HG02798 (cell line): ENCODE measurements around the gene REXO1.

Source experiments
- ATAC-seq: cut with Tn5 transposase; IDR thresholded peaks from one replicate; pipeline ENCODE4 v1.9.1; 2021; ENCODE audit warnings: mild to moderate bottlenecking; ENCODE audit not compliant: unreplicated experiment, poor library complexity

Gene REXO1

DNA sequence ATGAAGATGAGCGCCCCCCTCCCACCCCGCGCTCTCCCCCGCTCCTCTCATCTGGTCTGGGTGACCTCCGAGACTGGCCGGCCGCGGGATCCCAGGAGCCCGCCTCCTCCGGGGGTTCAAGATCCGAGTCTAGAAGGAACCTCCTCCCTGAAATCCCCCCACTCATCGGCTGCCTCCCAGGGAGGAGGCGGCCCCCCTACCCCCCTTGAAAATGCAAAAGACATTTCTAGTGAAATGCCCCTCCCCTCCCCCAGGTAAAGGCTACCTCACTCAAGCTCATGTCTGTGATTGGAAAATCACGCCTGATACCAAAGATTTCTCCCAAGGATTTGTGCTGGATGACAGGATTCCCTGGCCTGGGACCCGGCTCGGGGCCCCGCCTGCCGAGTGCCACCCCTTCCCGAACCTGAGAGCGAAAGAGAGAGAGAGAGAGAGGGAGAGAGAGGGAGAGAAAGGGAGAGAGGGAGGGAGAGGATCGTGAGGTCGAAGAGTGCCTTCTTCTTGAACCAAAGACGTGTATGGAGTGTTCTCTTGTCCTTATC is 71.6 kb downstream of the REXO1 start:
- no peak for ATAC-seq

DNA sequence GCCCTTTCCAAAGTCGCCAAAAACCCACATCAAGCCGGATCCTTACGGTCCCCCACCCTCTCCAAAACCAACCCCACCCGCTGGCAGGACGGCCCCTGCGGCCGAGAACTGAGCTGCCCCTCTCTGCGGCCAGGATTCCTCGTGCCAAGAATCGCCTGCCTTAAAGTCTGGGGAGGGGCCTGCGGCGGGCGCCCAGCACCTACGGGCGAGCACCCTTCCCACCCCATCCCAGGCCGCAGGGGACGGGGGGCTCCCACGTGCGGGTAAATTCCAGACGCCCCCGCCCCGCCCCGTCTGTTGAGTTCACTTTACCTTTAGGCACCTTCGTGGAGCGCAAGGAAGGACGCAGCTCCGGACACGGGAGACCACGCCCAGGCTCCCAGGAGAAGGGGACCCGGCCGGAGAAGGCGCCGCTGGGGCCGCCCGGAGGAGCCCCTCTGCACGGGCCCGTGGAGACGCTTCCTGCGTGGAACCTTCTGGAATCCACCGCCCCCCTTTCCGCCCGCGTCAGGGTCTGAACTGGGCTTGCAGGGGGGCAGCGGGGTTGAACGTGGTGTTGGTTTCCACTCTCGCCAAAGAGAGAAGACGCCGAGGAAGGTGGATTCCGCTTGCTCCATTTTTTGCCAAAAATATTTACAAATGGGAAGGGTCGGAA is 72.2 kb downstream of the REXO1 start:
- no peak for ATAC-seq

DNA sequence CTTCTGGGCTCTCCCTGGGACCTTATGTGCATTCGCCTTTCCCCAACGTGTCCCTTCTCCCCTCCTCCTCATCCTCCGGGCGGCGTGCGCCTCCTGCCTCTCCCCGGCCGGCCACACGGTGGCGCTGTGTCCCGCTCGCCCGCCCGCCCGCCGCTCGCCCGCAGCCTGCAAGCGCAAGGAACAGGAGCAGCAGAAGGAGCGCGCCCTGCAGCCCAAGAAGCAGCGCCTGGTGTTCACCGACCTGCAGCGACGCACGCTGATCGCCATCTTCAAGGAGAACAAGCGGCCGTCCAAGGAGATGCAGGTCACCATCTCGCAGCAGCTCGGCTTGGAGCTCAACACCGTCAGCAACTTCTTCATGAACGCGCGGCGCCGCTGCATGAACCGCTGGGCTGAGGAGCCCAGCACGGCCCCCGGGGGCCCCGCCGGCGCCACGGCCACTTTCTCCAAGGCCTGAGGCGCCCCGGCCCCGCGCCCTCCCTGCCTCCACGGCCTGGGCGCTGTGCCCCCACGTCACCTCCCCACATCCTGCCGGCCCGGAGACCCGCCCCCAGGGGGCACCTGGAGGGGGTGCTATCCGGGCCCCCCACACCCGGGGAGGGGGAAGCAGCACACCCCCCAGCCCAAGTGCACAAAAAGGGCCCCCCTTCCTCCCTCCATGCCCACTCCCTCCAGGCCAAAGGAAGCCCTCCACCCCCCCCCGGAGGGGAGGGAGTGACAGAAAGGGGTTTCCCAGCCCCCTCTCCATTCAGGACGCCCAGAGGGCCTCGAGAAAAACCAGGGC is 73.1 kb downstream of the REXO1 start:
- no peak for ATAC-seq

DNA sequence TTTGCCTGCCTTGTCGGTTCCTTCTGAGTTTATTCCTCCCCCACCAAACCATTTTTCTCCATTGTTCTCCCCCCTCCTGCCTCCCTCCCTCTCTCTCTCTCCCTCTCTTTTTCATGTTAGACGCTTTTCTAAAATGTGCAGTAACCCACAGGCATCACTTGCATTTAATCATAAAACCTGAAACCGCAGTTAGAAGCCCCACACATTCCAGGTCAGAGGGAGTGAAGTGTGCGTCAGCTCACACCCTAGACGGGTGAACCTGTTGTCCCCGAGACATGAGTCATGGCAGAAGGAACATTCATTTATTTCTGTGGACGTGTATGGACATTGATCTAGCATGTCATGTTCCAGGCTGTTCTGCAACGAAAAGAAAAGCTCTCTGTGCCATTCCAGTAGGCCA is 75.1 kb downstream of the REXO1 start:
- ATAC-seq: no peak

DNA sequence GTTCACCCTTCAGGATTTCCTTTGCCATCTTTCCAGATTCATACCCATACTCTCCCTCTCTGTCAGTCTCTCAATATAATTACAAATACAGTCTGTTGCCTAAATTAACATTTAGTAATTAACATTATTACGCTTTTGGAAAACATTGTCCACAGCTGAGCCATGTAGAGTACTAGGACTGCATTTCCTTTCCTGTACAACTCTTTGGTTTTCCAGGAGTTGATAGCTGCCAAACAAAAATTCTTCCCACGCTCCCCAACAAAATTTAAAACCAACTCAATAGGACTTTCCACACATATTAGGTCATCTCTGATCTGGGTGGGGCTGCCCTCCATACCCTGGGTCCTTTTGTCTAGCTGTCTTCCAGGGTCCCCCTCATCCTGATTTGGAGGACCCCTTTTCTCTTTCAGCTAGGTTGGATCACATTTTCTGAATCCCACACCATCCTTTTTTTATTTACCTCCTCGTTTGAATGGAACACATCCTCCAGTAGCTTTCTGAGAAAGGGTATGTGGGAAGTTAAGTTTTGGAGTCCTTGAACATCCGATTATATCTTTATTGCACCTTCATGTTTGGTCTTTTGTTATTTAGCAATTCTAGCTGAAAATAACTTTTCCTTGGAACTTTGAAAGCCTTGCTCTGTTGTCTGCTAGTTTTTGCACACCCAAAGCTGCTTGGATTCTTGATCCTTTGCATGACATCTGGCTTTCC is 77.3 kb downstream of the REXO1 start:
- no peak for ATAC-seq

DNA sequence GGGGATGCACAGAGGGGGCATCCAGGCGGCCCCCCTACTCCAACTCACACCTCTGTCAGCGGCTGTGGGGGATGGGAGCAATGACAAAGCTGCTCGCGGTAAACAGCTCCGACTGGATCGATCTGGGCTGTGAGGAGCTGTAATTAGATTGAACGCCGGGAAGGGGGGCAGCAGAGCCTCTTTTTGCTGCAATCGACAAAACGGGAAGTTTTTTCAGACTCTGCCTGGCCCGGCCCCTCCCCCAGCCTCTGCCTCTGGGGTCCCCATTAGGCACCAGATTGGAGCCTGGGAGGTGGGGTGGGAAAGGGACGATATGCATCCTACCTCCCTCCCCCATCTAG is 78.7 kb downstream of the REXO1 start:
- no peak for ATAC-seq

DNA sequence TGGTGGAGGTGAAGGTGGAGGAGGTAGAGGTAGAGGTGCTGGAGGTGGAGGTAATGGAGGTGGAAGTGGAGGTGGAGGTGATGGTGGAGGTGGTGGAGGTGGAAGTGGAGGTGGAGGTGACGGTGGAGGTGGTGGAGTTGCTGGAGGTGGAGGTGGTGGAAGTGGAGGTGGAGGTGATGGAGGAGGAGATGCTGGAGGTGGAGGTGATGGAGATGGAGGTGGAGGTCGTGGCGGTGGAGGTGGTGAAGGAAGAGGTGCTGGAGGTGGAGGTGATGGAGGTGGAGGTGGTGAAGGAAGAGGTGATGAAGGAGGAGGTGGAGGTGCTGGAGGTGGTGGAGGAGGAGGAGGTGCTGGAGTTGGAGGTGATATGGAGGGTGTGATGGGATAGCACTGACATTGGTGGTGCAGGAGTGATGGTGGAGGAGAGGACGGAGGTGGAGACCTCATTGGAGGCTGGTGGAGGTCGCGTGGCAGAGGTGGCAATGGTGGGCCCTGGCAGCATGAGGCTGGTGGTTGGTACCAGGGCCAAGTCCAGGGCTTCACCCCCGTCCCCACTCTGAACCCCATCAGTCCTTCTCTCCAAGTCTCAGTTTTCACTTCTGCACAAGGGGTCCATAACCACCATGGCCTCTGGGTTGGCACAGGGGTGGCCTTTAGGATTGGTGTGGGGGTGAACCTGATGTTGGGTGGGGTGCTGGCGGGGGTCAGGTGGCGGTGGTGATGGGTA is 79.2 kb downstream of the REXO1 start:
- ATAC-seq: no peak

DNA sequence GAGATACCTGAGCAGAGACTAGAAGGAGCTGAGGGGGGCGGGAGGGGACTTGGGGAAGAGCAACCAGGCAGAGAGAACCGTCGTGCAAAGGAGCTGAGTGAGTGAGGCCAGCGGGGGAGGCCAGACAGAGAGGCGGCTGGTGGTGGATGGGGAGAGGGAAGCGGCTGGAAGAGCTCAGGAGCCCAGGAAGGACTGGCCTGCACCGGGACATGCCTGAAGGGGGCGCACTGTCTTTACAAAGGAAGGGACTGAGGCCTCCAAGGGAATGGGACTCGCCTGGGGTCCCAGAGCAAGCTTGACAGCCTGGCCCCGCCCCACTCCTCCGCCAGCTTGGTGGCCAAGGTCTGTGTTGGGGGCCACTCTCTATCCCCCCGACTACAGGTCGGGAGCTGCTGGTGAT is 80.0 kb downstream of the REXO1 start:
- no peak for ATAC-seq

DNA sequence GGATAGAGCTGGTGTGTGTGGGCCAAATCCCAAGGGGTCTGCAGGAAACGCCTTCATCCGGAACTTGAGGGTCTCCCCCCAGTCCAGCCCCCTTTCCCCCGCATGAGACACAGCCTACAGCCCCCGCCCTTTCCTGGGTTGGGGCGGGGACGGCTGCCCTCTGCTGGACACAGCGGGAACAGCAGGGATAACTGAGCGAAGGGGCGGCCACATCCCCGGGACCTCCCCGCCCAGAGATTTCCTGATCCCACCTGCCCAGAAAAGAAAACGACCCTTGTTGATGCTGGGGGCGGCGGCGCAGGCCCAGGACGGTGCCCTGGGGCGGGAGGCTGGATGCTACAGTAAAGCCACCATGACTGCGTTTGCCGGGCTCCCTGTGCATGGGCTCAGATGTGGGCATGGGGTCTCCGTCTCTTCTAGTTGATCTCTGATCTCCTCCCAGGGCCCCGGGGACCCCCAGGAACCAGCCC is 80.8 kb downstream of the REXO1 start:
- ATAC-seq: no peak

DNA sequence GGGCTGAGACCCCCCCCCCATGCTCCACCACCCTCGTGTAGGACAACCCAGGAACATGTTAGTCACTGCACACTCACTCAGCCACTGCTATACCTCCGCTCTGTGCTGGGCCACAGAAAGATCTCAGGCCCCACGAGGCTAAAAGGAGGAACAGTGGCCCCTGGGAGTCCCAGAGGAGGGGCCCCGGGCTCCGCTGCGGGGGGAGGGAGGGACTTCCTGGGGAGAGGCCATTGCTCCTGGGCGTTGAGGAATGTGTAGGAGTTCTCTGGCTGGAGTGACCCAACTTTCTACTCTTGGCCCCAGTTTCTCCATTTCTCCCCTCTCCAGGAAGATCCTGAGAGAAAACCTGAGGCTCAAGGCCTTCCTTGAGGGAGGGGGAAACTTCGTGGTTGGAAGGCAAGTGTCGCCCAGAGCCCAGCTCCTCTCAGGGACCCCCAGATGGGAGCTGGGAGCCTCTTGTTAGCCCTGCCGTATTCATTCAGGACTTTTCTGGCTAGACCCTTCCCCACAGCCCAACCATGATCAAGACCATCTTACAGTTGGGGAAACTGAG is 81.4 kb downstream of the REXO1 start:
- ATAC-seq: no peak

DNA sequence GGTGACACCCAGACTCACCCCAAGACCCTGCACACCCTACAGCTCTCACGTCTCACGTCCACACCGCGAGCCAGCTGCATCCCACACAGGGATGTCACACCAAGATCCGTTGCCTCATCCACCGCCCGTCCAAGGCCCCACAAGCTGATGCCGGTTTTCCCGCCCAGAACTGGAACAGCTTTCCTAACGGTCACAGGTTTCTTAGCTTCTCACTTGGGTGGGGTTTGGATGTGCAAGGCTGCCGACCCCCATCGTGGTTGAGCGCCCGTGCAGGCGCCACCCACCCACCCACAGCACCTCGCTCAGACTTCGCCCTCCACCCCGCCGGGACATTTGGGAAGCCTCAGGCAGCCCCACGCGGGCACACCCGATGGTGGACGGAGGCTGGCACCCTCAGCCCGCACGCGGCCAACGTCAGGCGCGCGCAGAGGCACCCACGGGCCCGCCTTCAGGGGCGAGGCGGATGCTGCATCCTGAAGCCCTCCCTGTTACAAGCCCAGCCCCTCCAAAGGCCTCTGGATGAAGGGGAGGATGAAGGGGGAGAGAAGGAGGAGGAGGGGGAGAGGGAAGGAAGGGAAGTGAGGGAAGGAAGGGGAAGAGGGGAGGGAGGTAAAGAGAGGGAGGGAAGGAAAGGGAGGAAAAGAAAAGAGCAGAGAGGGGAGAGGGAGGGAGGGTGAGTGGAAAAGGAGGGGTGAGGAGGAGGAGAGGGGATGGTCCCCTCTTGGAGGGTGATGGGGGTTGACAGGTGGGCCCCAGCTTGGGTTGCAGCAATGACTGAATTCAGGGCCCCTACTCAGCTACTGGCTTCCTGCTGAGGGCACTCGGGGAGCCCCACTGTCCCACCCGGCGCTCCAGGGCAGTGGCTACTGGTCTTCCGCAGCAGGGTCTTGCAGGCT is 82.1 kb downstream of the REXO1 start:
- ATAC-seq: no peak
